Stimulated activated CD8-positive, alpha-beta memory T cell treated with anti-CD3 and anti-CD28 coated beads, Interleukin-12 subunit alpha, Interleukin-12 subunit beta, amount 100 ng/mL, for 24 hours (primary cell): ENCODE measurements around the gene LPCAT3.

Experiments
- DNase-seq: peaks from one replicate; pipeline ENCODE4 v3.0.0-alpha.2; 2020; ENCODE audit errors: extremely low read depth

Gene LPCAT3

GRCh38 chr12:6963791-6964413, 54.4 kb downstream of the LPCAT3 start:
- DNase-seq = no peak

GRCh38 chr12:6963016-6963731, 55.1 kb downstream of the LPCAT3 start:
- no peak for DNase-seq

DNA sequence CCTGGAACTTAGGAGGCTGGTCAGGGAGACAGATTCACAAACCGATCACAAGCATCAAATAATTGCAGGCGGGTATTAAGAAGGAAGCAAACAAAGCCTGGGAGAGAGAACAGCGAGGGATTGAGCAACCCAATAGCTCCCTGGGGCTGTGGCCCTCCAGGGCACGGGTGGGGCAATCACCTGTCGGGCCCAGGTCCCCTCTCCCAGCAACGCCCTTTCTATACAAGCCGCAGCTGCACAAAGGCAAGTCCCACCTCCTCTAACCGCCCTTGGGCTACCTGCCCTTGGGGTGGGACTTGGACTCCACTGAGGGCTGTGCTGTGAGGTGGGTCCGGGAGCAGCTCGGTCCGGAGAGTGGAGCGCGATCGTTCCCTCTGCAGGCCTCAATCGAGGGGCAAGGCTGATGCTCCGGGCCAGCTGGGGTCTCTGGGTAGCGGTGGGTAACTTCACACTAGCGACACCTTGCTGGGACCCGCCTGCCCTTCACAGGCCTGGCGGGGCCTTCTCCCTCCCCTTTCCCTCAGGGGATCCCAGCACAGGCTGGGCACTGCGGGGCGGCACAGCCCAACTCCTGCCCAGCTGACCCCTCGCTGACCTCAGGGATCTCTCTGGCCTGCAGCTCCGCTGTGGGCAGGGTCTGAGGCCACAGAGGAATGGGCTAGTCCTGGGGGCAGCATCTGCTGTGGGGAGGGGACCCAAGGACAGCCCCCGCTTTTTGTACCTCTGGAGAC, 55.8 kb downstream of the LPCAT3 start:
- DNase-seq = no peak

DNA sequence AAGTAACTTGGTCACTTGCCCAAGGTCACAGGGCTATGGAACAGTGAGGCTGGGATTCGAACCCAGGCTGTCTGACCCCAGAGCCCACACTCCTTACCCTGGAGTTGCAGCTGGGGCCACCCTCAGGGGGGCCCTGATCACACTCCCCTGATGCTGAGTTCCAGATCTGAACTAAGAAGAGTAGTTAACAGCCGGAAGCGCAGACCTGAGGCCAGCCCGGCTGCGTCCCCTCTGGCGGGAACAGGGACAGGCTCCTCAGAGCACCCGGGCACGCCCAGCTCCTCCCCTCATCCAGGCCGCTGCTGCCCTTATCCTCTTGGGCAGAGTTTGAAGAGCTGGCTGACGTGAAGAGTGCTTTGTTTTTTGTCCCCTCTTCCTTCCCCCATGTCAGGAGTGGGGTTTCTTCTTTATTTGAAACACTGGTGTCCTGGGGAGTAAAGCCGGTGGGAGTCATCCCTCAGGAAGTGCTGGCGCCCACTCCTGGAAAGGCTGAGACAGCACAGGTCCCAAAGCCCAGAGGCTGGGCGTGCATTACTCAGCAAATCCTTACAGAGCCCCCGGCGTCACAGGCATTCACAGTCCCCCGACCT, 56.5 kb downstream of the LPCAT3 start:
- DNase-seq = no peak

DNA sequence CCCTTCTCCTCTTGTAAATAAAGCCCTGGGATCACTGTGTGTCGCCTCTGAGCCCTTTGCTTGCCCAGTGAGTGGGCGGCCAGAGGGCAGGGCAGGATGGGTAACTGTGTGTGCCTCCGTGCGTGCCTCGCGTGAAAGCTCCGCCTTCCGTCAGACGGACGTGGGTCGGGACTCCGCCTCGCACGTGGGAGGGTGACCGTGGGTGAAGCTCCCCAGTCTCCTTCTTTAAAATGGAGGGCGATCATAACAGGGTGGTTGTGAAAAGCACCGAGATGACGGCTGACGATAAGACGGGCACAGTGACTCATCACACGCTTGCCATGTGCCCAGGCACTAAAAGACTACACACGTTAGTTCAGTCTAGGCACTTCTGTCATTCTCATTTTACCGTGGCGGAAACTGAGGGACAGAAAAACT, 57.0 kb downstream of the LPCAT3 start:
- peak; percentile 83 for DNase-seq

- DNase-seq = no peak
Measured at GRCh38 chr12:6960593-6961277, 57.5 kb downstream of the LPCAT3 start.

DNA sequence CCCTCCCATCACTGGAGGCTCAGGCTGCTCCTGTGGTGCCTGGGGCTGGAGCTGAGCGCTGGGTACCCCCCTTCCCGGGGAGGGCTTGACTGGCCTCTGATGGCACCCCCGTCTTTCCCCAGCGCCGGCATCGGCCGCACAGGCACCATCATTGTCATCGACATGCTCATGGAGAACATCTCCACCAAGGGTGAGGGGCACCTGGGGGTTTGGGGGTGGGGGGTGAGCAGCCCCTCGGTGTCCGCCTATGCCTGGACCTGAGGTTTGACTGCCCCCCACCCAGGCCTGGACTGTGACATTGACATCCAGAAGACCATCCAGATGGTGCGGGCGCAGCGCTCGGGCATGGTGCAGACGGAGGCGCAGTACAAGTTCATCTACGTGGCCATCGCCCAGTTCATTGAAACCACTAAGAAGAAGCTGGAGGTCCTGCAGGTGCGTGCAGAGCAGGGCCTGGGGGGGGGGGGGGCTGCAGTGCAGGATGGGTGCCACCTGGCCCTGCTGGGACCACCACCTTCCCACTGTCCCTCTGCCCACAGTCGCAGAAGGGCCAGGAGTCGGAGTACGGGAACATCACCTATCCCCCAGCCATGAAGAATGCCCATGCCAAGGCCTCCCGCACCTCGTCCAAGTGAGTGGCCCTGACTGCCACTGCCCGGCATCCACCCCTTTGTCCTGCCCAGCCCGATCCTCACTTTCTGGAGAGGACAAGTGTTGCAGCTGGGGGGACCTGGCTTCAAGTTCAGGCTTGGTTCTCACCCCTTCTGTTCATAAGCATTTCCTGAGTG, 58.3 kb downstream of the LPCAT3 start:
- DNase-seq = no peak

DNA sequence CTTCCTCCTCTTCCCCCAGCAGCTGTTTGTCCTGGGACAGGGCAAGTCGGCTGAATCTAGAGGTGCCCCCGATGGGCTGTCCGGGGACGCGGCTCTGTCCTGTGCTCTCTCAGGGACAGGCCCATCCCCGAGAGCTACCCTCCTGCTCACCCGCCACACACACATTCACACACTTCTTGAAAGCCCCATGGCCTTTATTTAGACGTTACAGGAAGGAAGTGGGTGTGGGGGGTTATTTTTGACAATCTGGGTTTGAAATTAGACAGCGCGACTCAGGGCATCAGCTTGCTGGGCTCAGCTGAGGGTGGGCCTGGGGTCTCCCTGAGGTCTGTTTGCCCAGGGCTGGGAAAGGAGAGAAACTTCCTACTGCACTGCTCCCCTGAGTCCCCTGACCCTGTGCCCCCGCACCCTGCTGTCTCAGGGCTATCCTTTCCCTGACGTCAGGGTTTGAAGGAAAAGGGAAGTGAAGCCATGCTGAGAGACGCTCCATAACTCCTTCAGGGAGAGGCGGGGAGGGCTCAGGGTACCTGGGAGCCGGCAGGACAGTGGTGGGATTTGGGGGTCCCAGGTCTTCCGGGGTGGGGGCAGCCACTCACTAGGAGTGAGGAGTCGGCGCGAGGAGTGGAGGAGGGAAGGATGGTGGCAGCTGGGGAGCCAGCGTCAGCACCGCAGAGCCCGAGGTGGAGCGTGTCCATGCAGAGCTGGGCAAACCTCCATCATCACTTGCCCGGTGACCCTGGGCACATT, 59.0 kb downstream of the LPCAT3 start:
- no peak for DNase-seq

GRCh38 chr12:6958609-6959057, 59.6 kb downstream of the LPCAT3 start:
- DNase-seq = no peak

- no peak for DNase-seq
Measured at GRCh38 chr12:6957741-6958608, 60.3 kb downstream of the LPCAT3 start.

DNA sequence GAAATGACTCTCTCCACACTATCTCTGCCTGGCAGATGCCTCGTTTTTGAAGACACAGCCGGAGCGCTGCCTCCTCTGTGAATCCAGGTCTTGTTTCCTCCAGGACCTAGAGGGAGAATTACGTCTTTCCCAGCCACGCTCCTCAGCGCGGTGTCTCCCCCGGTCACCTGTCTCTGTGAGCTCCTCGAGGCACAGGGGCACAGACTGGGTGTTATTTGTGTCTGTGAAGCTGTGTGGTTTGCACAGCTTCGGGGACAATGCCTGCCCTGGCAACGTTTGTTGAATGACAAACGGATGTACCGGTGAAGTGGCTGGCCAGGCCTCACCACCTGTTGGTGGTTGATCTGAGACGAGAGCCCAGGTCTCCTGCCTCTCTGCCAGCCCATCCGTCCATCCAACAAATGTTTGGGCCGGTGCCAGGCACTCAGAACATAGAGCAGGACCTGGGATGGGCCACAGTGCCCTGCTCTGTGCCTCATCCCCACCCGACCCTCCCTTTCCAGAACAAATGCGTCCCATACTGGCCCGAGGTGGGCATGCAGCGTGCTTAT, 61.0 kb downstream of the LPCAT3 start:
- no peak for DNase-seq

DNA sequence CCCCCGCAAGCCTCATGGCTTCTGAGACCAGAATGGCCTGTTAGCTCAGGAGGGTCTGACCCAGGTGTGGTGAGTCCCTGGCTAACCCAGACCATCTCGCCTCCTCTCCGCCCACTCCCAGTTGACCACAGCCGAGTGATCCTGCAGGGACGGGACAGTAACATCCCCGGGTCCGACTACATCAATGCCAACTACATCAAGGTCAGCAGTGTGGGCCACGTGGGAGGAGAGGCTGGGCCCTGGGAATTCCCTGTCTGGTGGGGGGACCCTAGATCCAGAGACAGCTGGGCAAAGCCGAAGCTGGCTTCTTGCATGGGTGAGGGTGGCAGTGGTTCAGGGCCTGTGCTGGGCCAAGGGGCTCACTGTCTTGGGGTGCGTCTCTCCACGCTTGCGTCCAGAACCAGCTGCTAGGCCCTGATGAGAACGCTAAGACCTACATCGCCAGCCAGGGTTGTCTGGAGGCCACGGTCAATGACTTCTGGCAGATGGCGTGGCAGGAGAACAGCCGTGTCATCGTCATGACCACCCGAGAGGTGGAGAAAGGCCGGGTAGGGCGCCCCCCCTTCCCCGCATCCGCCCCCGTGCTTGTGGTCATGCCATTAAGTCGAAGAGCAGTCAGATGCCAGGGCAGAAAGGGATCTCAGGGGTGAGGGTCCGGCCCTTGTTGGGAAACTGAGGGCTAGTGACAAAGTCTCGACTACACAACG, 62.1 kb downstream of the LPCAT3 start:
- DNase-seq = no peak

GRCh38 chr12:6955108-6956020, 62.9 kb downstream of the LPCAT3 start:
- no peak for DNase-seq

DNA sequence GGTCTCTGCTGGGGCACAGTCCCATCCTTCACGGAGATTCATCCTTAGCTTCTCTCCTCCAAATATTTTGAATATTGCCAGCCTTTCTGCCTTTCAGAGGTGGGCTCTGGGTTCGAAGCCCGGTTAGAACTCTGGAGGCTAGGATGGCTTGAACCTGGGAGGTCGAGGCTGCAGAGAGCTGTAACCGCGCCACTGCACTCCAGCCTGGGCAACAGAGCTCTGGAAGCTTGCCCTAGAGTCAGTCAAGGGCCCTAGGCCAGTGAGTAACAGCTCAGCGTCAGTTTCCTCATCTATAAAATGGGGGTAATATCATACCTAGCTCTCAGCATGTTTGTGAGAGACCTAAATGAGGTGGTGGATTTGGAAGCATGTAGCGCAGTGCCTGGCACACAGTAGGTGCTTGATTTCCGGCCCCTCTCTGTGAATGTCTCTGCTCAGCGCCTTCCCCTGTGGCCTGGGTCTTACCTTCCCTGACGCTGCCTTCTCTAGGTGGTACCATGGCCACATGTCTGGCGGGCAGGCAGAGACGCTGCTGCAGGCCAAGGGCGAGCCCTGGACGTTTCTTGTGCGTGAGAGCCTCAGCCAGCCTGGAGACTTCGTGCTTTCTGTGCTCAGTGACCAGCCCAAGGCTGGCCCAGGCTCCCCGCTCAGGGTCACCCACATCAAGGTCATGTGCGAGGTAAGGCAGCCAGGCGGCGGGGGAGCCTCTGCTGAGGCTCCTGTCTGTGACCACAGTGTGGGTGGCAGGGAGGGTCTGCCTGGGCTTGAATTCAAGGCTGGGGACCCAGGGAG, 63.8 kb downstream of the LPCAT3 start:
- DNase-seq = no peak

DNA sequence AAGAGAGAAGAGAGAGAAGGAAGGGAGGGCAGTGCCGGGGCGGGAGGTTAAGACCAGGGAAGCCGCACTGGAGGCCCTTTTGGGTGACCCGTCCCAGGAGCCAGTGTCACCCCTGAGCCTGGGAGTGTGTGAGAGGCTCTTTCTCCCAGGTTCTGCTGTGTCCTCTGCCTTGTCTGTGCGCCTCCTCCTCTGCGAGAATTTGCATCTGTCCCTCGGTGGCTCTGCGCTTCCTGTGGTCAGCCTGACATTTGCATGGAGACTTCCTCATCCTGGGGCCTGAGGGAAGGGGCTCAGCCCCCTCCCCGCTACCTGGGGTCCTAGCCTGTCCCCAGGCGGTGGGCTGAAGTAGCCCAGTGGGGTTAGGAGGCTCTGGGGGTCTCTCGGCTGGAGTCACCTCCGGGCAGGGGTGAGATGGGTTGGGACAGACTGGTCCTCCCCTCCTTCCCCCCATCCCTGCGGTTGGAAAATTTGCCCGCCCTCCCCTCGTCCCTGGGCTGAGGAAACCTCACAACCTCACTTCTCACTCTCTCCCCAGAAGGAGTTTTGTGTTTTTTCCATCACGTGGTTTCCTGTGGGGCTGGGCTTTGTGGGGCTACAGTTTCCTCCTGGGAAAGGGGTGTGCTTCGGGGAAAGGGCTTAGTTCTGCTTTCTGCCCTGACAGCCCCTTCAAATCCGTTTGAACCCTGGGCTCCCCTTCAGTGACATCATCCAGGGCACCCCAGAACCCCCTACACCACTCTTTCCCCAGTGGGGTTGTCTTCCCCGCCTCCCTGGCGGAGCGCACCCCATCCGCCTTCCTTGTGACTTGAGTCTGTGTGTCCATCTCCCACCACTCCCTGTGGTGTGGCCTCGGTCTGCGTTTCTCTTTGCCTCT, 64.6 kb downstream of the LPCAT3 start:
- DNase-seq = peak; percentile 70
